HG03045 (cell line): Measurements from ENCODE around the gene HTRA3.

Source experiments
- ATAC-seq: cut with Tn5 transposase; IDR thresholded peaks from one replicate; pipeline ENCODE4 v1.9.1; 2021; ENCODE audit warnings: mild to moderate bottlenecking, moderate library complexity; ENCODE audit not compliant: unreplicated experiment

Gene HTRA3

DNA sequence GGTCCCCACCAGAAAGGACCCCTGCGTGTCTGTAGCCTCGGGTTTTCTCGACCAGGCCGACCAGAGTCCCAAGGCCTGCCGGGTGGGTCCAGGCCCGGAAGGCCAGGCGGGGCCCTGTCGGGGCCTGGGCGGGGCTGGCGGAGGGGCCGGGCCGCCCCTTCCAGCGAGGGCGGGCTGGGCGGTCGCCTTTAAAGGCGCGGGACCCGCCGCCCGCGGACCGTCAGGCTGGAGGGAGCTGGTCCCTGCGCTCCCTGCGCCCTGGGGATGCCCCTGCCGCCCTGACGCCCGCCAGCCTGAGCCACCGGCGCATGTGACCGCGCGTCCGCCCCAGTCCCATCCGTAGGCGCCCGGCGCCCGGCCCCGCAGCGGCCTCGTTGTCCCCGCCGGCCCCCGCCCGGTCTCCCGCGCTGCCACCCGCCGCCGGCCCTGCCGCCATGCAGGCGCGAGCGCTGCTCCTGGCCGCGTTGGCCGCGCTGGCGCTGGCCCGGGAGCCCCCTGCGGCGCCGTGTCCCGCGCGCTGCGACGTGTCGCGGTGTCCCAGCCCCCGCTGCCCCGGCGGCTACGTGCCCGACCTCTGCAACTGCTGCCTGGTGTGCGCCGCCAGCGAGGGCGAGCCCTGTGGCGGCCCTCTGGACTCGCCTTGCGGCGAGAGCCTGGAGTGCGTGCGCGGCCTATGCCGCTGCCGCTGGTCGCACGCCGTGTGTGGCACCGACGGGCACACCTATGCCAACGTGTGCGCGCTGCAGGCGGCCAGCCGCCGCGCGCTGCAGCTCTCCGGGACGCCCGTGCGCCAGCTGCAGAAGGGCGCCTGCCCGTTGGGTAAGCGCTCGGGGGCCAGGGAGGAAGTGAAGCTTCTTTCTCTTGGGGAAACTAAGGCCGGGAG, at the start of gene HTRA3:
HTRA3 (plus strand) TSS at position 220 of the 883 bp plus-strand sequence; CDS start at position 435, 215 bp downstream.
- no peak for ATAC-seq

DNA sequence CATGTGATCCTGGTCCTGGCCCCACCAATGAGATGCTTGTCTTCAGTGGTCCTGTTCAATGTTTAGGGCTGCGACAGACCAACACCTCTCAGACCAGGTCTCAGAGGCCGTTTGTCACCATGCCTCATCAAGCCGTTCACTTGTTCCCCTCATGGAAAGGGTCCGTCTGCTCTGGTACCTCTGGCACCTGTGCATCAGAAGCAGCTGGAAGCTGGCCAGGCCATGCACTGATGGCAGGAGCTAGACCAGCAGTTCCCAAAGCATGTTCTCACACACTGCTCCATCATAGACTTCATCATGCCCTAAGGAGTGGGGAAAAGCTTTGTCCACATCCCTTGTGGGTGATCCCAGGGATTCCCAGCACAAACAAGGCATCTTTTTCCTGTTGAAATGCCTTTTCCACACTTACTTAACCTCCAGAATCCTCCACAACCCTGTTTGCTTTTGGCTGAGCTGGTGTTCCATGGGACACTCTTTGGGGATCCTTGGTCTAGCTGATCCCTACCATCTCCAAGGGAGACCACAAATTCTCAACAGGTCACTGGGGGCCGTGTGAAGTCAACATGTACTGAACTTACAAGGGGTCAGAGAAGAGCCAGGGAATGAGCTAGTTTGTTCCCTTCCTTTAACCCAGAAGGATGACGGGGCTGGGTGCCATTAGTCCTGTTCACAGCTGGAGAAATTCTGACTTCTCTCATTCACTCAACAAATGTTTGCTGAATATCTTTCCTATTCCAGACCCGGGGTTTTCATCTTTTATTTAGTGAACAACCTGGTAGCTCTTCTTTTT, 48.7 kb upstream of the HTRA3 start:
- no peak for ATAC-seq

GRCh38 chr4:8221476-8221875, 48.1 kb upstream of the HTRA3 start:
- no peak for ATAC-seq

DNA sequence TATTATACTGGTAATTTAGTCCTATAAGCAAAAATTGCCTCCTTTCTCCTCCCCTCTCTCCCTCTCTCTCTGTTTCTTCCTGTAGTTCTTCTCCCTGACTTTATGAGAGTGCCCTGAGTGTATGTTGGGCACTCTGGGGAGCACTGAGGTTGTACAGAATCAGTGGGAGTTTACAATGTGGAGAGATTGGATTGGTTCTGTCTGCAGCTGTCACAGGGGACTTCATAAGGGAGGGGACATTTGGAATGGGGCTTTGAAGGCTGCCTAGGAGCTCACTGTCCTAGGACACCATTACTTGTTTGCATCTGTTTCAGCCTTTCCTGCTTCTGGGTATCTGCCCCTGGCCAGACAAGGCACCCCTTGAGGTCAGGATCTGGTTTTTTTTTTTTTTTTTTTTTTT, 47.6 kb upstream of the HTRA3 start:
- no peak for ATAC-seq

GRCh38 chr4:8222609-8223388, 46.8 kb upstream of the HTRA3 start:
- no peak for ATAC-seq

DNA sequence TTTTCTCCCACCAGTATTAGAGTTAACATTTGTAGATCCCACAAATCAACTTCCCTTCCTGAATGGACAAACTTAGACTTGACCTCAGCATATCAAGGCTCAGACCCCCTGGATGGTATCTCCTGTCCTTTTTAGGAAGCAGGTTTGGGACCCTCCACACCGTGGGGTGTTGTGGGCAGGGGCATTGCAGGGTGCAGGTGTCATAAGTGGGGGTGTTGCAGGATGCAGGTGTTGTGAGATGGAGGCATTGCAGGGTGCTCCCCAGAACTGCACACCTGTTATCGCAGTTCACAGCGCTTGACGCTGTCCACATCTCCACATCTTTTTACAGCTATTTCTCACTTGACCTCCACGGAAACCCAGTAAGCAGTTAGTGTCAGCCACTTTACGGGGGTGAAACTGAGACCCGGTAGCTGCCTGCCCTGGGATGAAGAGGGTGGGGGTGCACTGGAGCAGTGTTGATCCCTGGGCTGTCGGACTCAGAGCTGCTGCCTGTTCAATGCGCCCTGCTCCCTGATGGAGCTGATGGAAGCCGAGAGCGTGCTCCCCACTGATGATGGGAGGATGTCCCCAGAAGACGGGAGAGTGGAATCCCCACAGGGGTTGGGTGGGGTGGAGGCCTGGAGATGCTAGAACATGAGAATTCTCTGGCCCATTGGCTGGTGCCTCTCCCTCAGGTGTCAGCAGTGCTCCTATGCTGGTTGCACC, 45.1 kb upstream of the HTRA3 start:
- no peak for ATAC-seq

DNA sequence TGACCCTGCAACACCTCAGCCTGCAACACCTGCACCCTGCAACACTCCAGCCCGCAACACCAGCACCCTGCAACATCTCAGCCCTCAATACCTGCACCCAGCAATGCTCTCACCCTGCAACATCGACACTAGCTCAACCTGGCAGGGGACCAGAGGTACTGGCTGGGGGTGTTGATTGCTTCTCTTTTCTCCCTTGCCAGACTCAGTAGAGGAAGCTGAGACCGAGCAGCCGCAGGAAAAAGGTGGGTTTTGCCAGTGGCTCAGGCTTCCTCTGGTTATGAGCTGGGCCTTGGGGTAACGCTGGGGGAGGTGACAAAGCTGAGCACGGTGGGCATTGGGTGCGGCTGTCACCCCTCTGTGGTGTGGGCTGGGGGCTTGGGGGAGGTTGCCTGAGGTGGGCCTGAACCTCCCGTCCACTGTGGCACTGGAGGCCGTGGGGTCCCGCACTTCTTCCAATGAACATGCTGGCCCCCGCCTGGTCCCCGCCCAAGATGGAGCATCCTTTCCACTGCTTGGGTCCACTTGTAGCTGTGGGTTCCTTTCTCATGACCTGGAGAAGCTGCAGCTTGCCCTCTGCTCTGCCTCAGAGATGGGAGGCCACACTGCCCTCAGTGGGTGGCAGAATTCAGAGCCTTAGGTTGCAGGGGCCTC, 44.5 kb upstream of the HTRA3 start:
- no peak for ATAC-seq

- no peak for ATAC-seq
These were observed 43.7 kb upstream of the HTRA3 start for GRCh38 chr4:8225706-8226443.

DNA sequence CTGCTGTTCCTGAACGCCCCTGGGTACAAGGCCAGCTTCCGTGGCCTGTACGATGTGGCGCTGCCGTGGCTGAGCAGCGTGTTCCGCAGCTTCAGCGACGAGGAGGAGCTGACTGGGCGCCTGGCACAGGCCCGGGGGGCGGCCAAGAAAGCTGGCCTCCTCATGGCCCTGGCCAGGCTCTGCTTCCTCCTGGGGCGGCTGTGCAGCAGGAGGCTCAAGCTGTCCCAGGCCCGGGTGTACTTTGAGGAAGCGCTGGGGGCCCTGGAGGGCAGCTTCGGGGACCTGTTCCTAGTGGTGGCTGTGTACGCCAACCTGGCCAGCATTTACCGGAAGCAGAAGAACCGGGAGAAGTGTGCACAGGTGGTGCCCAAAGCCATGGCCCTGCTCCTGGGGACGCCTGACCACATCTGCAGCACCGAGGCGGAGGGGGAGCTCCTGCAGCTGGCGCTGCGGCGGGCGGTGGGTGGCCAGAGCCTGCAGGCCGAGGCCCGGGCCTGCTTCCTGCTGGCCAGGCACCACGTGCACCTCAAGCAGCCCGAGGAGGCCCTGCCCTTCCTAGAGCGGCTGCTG, 42.3 kb upstream of the HTRA3 start:
- ATAC-seq, result no peak

- no peak for ATAC-seq
These were observed 41.7 kb upstream of the HTRA3 start for GRCh38 chr4:8227771-8228318.

GRCh38 chr4:8228319-8229250, 41.0 kb upstream of the HTRA3 start:
- peak; percentile 75 for ATAC-seq

DNA sequence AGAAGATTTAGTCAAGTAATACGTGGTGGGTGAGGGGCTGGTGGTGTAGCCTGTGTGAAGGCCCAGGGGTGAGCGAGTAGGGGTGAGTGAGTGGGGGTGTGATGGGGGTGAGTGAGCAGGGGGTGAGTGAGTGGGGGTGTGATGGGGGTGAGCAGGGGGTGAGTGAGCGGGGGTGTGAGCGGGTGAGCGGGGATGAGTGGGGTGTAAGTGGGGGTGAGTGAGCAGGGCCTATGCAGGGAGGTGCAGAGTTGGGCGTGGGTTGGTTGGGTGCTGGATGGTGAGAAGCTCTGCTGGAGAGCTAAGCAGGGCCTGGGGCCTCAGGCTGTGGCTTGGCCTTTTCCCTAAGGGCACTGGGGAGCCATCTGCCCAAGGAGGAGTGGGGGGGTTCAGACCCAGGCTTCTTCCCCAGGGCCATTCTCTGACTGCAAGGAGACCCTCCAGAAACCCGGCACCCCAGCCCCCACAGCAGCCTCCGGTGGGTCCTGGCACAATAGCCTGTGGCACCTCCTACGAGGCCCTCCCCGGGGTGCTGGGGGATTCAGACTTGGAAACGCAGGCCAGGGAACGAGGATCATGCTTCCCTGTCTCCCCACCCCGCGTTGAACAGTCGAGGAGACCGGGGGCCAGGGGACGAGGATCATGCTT, 40.1 kb upstream of the HTRA3 start:
- no peak for ATAC-seq

- no peak for ATAC-seq
These were observed 39.5 kb upstream of the HTRA3 start for GRCh38 chr4:8230033-8230432.

DNA sequence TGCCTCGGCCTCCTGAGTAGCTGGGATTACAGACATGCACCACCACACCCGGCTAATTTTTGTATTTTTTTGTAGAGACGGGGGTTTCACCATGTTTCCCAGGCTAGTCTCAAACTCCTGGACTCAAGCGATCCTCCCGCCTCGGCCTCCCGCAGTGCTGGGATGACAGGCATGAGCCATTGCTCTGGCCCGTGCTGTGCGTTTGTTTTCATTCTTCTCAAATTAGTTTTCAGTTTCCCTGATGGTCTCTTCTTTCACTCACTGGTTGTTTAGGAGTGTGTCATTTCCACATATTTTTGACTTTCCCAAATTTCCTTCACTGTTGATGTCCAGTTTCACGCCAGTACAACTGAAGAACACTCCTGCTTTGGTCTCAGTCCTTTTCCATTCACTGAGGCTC, 38.7 kb upstream of the HTRA3 start:
- ATAC-seq, result no peak

GRCh38 chr4:8231551-8232049, 38.0 kb upstream of the HTRA3 start:
- no peak for ATAC-seq

GRCh38 chr4:8232748-8233147, 36.8 kb upstream of the HTRA3 start:
- no peak for ATAC-seq
